Right forelimb (tissue), 1 donor: Measurements from ENCODE around the gene PSRC1.

ENCODE experiments used
- DNase-seq: peaks from one replicate; pipeline ENCODE4 v3.0.0-alpha.2; 2018

Gene PSRC1

GRCh38 chr1:109242387-109242786 lies 40.6 kb downstream of the PSRC1 start:
- DNase-seq, result peak; percentile 44

GRCh38 chr1:109241841-109242345 lies 41.1 kb downstream of the PSRC1 start:
- no peak for DNase-seq

- DNase-seq, result no peak
Observed at GRCh38 chr1:109241344-109241743, 41.6 kb downstream of the PSRC1 start.

DNA sequence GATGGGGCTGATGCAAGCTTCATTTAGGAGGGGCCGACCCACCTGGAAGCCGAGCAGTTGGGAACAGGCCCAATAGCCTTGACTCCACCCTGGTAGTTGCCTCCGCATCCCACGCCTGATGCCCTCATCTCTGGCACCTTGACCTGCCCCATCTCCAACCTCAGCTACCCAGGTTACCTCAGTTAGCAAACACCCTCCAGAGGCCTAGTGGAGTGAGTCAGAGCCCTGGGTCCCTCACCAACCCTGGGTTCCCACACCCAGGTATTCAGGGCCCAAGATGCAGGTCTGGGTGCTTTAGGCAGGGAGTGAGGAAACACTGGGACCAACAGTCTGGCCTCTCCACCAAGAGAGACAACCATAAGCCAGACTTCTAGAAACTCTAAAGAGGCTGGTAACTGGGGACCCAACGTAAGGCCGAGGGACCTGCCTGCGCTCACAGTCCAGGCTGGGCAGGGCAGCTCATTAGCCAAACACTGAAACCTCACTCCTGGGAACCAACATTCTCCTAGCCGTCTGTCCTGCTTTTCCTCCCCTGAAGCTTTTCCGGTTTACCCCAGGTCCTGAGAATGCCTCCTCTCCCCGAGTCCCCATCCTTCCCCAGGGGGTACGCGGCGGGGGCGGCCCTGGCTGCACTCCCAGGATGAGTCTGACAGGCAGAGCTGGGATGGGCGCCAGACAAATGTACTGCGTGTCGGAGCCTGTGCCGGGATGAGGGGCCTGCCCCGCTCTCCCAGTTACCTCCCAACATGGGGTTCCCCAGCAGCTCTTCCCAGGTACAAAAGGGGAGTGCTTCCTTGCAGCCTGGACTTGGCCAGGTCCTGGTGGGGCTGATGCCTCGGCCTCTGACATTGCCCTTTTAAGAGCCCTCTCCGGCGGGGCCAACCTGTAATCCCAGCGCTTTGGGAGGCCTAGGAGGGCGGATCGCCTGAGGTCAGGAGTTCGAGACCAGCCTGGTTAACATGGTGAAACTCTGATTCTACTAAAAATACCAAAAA lies 42.5 kb downstream of the PSRC1 start:
- DNase-seq, result peak; percentile 81

DNA sequence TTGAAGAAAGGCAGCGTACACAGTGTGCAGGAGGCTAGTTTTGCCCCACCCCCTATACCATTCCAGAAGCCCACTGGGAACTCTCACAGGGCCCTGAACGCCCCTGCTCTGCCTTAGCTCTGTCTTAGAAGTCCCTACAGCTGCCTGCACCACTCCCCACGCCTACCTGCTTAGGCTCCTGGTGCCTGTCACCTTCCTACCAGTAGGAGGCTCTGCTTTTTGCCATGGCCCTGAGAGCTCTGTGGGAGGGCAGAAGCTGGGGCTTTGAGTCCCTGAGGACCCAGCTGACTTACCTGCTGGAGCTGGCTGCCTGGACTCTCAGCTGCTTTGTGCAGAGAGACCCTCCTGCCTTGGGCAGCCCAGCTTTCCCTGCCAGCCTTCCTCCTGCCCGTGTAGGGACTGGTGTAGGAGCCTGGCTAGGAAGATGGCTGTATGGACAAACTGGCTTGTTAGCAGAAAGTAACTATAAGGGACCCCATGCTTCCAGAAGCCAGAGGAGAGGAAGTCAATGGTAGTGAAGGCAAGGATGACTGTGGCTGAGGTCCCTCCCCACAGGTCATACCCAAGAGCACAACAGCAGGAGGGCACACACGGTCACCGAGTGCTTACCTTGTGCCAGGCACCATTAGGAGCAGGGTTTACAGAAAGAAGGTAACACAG lies 43.4 kb downstream of the PSRC1 start:
- no peak for DNase-seq

GRCh38 chr1:109239047-109239408 lies 43.9 kb downstream of the PSRC1 start:
- DNase-seq, result no peak

DNA sequence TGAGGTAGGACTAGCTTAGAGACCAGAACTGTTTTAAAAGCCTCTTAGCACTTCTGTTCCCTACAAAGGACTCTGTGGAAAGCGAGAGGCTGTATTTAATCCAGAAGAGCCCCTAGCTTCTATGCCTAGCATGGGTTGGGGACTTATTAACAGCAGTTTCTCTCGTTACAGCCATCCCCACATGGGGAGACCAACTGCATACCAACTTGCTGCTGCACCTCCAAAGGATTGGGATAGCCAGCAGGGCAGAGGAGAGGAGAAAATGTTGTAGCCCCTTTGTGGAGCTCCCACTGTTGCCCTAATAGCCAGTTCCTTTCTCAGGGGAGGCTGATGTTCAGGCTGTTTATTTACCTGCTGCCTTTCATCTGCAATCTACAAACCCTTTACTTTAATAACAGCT lies 44.6 kb downstream of the PSRC1 start:
- no peak for DNase-seq

- DNase-seq, result no peak
Observed at GRCh38 chr1:109237512-109237911, 45.4 kb downstream of the PSRC1 start.

DNA sequence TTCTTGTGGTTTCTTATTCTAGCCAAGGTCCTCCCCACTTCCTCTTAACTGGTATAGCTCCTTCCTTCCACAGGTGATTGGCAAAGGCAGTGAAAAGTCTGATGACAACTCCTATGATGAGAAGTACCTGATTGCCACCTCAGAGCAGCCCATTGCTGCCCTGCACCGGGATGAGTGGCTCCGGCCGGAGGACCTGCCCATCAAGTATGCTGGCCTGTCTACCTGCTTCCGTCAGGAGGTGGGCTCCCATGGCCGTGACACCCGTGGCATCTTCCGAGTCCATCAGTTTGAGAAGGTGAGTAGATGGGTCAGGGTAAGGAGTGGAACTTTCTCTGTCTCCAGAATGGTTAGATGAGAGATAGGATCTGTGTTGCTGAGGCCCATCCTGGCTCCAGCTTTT lies 47.8 kb downstream of the PSRC1 start:
- DNase-seq, result no peak

- DNase-seq, result no peak
Observed at GRCh38 chr1:109231066-109231465, 51.9 kb downstream of the PSRC1 start.
